GM19351 (cell line): Measurements from ENCODE around the gene RBBP6.
"Not testable (repeated sequence)": the region's sequence is repeated elsewhere in the genome, so short reads cannot be mapped to it uniquely, and the experiment has no call there.

ENCODE experiments used
- ATAC-seq: cut with Tn5 transposase; IDR thresholded peaks from one replicate; pipeline ENCODE4 v1.9.1; 2021; ENCODE audit warnings: mild to moderate bottlenecking, moderate library complexity; ENCODE audit not compliant: unreplicated experiment

Gene RBBP6

GRCh38 chr16:24562811-24563210 lies 23.4 kb downstream of the RBBP6 start:
- ATAC-seq: no peak

GRCh38 chr16:24568392-24568791 lies 29.0 kb downstream of the RBBP6 start:
- no peak for ATAC-seq

GRCh38 chr16:24571096-24571495 lies 31.7 kb downstream of the RBBP6 start:
- no peak for ATAC-seq

- ATAC-seq: no peak
These were observed 32.7 kb downstream of the RBBP6 start for GRCh38 chr16:24572069-24572468.

GRCh38 chr16:24573141-24573540 lies 33.8 kb downstream of the RBBP6 start:
- ATAC-seq: no peak

- ATAC-seq: not testable (repeated sequence)
These were observed 35.4 kb downstream of the RBBP6 start for GRCh38 chr16:24574515-24575485.

- not testable (repeated sequence) for ATAC-seq
These were observed 36.4 kb downstream of the RBBP6 start for GRCh38 chr16:24575791-24576190.

- no peak for ATAC-seq
These were observed 37.8 kb downstream of the RBBP6 start for GRCh38 chr16:24577167-24577566.

- ATAC-seq: no peak
These were observed 41.3 kb downstream of the RBBP6 start for GRCh38 chr16:24580665-24581064.

GRCh38 chr16:24583494-24583893 lies 44.1 kb downstream of the RBBP6 start:
- no peak for ATAC-seq

- ATAC-seq: no peak
These were observed 50.6 kb downstream of the RBBP6 start for GRCh38 chr16:24589997-24590396.

GRCh38 chr16:24598777-24599437 lies 59.5 kb downstream of the RBBP6 start:
- no peak for ATAC-seq

GRCh38 chr16:24609417-24609739 lies 70.0 kb downstream of the RBBP6 start:
- no peak for ATAC-seq

GRCh38 chr16:24609740-24610415 lies 70.5 kb downstream of the RBBP6 start:
- no peak for ATAC-seq

- no peak for ATAC-seq
These were observed 71.0 kb downstream of the RBBP6 start for GRCh38 chr16:24610416-24610755.

GRCh38 chr16:24611310-24611709 lies 71.9 kb downstream of the RBBP6 start:
- no peak for ATAC-seq

- ATAC-seq: no peak
These were observed 73.3 kb downstream of the RBBP6 start for GRCh38 chr16:24612656-24613055.

GRCh38 chr16:24613267-24613666 lies 73.9 kb downstream of the RBBP6 start:
- ATAC-seq: not testable (repeated sequence)

- no peak for ATAC-seq
These were observed 78.1 kb downstream of the RBBP6 start for GRCh38 chr16:24617502-24617901.
